Head of caudate nucleus (tissue), 42 donors: ENCODE data around the gene KRTAP5-11.
A peak's percentile ranks its signal among the peaks of the same experiment; 100 is the strongest.
"Not testable (repeated sequence)": the region's sequence is repeated elsewhere in the genome, so short reads cannot be mapped to it uniquely, and the experiment has no call there.

Experiments used
- DNase-seq, 42 donors: peaks; one replicate each; pipeline versions ENCODE4 v3.0.0 to v3.0.0-alpha.2; 2020 to 2021; ENCODE audit warnings: mixed read lengths in 7 of 42
- intact Hi-C: fragments of 100-400 bp; cut with DNase I; formaldehyde crosslinking; loops from one replicate; pipeline ENCODE4 v1.15.0; 2022

The KRTAP5-11 gene

GRCh38 chr11:71585673-71586072 is 3.0 kb upstream of the KRTAP5-11 start:
- intact Hi-C loops, DNase-seq: not testable (repeated sequence)

GRCh38 chr11:71582969-71583368 is 294 bp upstream of the KRTAP5-11 start:
- intact Hi-C loops, DNase-seq: not testable (repeated sequence)

GRCh38 chr11:71581826-71582225 is 849 bp downstream of the KRTAP5-11 start:
- intact Hi-C loops, result no loop called here
- DNase-seq, result no peak

DNA sequence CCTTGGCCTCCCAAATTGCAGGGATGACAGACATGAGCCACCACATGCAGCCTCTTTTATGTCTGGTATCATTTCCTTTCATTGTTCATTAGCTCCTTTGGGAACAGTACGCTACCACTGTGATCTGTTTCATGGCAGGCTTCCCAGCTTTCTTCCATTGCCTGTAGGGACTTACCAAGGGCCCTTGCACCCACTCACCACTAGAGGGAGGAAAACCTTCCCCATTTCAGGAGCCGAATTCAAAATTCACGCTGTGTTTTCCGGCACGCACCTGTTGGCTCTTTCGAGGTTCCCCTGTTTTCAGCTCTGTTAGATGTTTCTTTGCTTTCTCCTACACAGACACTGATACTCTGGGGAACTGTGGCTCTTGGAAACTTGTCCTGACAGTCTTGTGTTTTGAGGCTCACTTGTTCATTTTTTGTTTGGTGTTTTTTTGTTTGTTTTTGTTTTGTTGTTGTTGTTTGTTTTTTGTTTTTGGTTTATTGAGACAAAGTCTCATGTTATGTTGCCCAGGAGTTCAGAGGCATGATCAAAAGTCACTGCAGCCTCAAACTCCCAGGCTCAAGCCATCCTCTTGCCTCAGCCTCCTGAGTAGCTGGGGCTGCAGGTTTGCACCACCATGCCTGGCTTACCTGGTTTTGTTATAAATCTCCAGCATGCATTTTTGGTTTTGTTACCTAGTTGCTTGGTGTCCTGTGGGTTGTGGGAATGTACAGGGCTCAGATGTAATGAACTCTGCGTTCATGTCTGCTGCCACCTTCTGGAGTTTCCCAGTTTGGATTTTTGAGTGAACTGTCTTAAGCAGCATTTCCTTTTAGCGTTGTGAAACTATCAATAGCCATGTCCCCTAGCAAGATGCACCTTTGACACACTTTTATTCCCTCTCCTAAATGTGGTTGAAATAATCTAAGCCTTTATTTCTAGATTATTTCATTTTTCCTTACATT is 2.3 kb downstream of the KRTAP5-11 start:
- intact Hi-C loops, result no loop called here
- peak in 41 of 42 donors; percentile 7 to 85 (median 65) for DNase-seq

GRCh38 chr11:71579513-71579912 is 3.2 kb downstream of the KRTAP5-11 start:
- DNase-seq, intact Hi-C loops: not testable (repeated sequence)

GRCh38 chr11:71577469-71578004 is 5.1 kb downstream of the KRTAP5-11 start:
- no peak for DNase-seq
- intact Hi-C loops, result no loop called here

- DNase-seq, intact Hi-C loops: not testable (repeated sequence)
These were observed 5.8 kb downstream of the KRTAP5-11 start for GRCh38 chr11:71576688-71577465.

GRCh38 chr11:71575723-71576424 is 6.8 kb downstream of the KRTAP5-11 start:
- intact Hi-C loops, result no loop called here
- DNase-seq, result no peak

- no peak for DNase-seq
- intact Hi-C loops, result no loop called here
These were observed 8.3 kb downstream of the KRTAP5-11 start for GRCh38 chr11:71574418-71574817.

DNA sequence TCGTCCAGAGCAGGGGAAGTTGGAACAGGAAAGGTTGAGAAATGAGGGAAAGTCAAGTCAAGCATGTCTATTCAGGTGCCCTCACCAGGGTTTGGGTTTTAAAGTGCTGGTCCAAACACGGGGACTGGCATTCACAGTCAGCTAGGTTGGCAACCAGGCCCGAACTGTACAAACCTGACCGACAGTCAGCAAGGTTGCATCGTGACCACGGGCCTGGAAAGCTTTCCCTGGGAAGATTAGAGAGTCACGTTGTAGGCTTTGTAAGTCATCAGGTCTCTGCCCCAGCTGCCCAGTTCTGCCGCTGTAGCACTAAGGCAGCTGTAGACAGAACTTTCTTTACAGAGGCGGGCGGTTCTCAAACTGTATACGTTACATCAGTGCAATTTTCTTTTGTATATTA is 9.9 kb downstream of the KRTAP5-11 start:
- no peak for DNase-seq
- intact Hi-C loops, result no loop called here

- DNase-seq, intact Hi-C loops: not testable (repeated sequence)
These were observed 11.4 kb downstream of the KRTAP5-11 start for GRCh38 chr11:71571101-71571850.

DNA sequence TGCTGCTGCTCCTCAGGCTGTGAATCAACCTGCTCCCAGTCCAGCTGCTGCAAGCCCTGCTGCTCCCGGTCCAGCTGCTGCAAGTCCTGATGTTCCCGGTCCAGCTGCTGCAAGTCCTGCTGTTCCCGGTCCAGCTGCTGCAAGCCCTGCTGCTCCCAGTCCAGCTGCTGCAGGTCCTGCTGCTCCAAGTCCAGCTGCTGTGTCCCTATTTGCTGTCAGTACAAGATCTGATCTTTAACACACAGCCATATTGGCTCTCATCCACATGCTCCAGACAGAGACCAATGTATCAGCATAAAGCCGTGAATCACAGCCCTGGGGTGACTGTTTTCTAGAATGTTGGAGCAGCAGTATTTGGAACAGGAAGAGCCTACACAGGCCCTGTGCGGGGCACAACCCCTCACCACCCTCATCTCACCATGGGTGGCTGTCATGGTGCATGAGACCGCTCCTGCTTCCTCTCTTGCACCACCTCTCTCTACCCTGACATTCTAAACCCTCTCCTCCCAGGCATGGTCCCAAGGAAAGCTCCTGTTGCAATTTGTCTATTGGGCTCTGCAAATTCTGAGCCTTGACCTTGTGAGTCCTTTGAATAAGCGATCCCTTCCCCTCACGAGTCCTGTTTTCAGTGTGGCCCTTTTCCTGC is 13.8 kb downstream of the KRTAP5-11 start:
- intact Hi-C loops, result no loop called here
- peak in 3 of 42 donors; percentile 16 to 37 (median 27) for DNase-seq

DNA sequence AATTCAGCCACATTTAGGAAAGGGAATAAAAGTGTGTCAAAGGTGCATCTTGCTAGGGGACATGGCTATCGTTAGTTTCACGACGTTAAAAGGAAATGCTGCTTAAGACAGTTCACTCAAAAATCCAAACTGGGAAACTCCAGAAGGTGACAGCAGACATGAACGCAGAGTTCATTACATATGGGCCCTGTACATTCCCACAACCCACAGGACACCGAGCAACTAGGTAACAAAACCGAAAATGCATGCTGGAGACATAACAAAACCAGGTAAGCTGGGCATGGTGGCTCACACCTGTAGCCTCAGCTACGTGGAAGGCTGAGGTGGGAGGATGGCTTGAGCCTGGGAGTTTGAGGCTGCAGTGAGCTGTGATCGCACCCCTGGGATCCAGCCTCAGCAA is 15.0 kb downstream of the KRTAP5-11 start:
- DNase-seq, intact Hi-C loops: not testable (repeated sequence)

GRCh38 chr11:71566626-71567599 is 15.8 kb downstream of the KRTAP5-11 start:
- intact Hi-C loops, DNase-seq: not testable (repeated sequence)

DNA sequence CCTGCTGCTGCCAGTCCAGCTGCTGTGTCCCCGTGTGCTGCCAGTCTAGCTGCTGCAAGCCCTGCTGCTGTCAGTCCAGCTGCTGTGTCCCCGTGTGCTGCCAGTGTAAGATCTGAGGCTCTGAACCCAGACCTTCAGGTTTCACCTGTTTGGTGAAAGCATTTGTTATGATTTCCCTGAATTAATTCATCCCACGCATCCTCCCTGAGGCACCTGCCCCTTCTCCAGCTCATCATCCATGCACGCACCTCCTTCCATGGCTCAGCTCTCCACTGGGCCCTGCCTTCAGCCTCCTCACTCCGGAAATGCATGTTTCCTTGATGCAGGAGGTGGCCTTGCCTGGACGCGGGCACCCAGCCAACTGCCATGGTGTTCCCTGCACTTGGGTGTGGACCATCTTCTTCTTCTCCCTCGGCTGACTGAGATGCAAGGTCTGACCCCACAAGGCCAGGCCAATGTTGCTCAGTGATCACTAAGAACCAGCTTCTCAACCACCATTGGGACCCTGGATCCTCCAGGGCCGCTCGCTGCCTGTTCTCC is 16.5 kb downstream of the KRTAP5-11 start:
- intact Hi-C loops, result no loop called here
- no peak for DNase-seq

GRCh38 chr11:71565263-71565662 is 17.4 kb downstream of the KRTAP5-11 start, which contains the start of gene KRTAP5-10:
TSS of gene KRTAP5-10 (plus strand) at chr11:71565563. CDS start at chr11:71565588, 25 bp downstream.
- intact Hi-C loops, result no loop called here
- DNase-seq, result no peak
